Measurements from ENCODE around the gene KCNC2. TPM values are rescaled to one million over a fixed set of nuclear protein-coding genes. Genes with fewer than 3 reads are reported as not detected.
"Not testable (repeated sequence)": the region's sequence is repeated elsewhere in the genome, so short reads cannot be mapped to it uniquely, and the experiment has no call there.

The KCNC2 gene
- total RNA-seq, 1 experiment from 2014 or later, result not detected

DNA sequence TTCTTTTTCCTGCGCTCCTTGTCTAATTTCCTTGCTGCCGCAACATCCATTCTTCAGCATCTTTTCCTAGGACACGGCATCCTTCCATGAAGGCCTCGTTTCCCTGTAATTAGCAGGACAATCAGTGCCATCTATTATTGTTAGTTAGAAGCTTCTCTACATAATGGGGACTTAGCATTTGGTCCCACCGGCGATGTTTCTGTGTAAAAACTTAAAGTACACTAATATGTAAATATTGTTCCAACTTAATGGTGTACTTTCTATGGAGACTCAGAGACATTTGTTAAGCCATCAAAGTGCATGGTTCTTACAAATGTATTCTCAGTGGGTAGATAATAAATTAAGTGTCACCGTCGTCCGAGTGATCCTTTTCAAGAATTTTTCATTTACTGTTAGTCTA is 17.4 kb downstream of the KCNC2 start:
- ChIA-PET CTCF (no interaction called here), POLR2A (no interaction called here)
- Histone ChIP-seq H3K27ac (ENCODE audit: low read length) (no peak overlapping the region), H3K36me3 (ENCODE audit: control insufficient read depth, insufficient read depth, low read length) (no peaks in the 10 kb centered on the region), H3K4me3 (ENCODE audit: low read depth in 2 of 2, low read length in 2 of 2) (no peak overlapping the region), H3K27me3 (ENCODE audit: control insufficient read depth, insufficient read depth, low read length) (no peaks in the 10 kb centered on the region), H3K4me1 (ENCODE audit: control insufficient read depth, insufficient read depth, low read length) (no peaks in the 10 kb centered on the region), H3K9me3 (ENCODE audit: control insufficient read depth, insufficient read depth, low read depth, low read length) (no peaks in the 10 kb centered on the region)
- no peak for DNase-seq (ENCODE audit: low read depth, low spot score)
- no TSS peak for BruUV-seq (replicated peaks)
- intact Hi-C loops (cut with micrococcal nuclease; ENCODE audit: unreplicated experiment), result no loop called here
- ATAC-seq, result no peak
- no peak for TF ChIP-seq TCF7L2 (IDR thresholded peaks at IDR 0.05; ENCODE audit: low read depth, low read length)
- TF ChIP-seq POLR2AphosphoS5 (IDR thresholded peaks at IDR 0.05; ENCODE audit: low read depth, low read length), result no peak
- no peak for TF ChIP-seq SIN3A (IDR thresholded peaks at IDR 0.05; ENCODE audit: borderline replicate concordance, insufficient read depth, low read depth, low read length)
- TF ChIP-seq, protein P1, sequence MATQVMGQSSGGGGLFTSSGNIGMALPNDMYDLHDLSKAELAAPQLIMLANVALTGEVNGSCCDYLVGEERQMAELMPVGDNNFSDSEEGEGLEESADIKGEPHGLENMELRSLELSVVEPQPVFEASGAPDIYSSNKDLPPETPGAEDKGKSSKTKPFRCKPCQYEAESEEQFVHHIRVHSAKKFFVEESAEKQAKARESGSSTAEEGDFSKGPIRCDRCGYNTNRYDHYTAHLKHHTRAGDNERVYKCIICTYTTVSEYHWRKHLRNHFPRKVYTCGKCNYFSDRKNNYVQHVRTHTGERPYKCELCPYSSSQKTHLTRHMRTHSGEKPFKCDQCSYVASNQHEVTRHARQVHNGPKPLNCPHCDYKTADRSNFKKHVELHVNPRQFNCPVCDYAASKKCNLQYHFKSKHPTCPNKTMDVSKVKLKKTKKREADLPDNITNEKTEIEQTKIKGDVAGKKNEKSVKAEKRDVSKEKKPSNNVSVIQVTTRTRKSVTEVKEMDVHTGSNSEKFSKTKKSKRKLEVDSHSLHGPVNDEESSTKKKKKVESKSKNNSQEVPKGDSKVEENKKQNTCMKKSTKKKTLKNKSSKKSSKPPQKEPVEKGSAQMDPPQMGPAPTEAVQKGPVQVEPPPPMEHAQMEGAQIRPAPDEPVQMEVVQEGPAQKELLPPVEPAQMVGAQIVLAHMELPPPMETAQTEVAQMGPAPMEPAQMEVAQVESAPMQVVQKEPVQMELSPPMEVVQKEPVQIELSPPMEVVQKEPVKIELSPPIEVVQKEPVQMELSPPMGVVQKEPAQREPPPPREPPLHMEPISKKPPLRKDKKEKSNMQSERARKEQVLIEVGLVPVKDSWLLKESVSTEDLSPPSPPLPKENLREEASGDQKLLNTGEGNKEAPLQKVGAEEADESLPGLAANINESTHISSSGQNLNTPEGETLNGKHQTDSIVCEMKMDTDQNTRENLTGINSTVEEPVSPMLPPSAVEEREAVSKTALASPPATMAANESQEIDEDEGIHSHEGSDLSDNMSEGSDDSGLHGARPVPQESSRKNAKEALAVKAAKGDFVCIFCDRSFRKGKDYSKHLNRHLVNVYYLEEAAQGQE (IDR thresholded peaks at IDR 0.05; ENCODE audit: insufficient read depth in 1 of 2, low read depth in 2 of 2, low read length in 1 of 2), result no peak
- TF ChIP-seq, protein P2, sequence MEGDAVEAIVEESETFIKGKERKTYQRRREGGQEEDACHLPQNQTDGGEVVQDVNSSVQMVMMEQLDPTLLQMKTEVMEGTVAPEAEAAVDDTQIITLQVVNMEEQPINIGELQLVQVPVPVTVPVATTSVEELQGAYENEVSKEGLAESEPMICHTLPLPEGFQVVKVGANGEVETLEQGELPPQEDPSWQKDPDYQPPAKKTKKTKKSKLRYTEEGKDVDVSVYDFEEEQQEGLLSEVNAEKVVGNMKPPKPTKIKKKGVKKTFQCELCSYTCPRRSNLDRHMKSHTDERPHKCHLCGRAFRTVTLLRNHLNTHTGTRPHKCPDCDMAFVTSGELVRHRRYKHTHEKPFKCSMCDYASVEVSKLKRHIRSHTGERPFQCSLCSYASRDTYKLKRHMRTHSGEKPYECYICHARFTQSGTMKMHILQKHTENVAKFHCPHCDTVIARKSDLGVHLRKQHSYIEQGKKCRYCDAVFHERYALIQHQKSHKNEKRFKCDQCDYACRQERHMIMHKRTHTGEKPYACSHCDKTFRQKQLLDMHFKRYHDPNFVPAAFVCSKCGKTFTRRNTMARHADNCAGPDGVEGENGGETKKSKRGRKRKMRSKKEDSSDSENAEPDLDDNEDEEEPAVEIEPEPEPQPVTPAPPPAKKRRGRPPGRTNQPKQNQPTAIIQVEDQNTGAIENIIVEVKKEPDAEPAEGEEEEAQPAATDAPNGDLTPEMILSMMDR (IDR thresholded peaks at IDR 0.05), result no peak
- in situ Hi-C loops (cut with HindIII; ENCODE audit: low pct_unique_long_range_greater_than_20kb, low sequenced_read_pairs), result no loop called here

DNA sequence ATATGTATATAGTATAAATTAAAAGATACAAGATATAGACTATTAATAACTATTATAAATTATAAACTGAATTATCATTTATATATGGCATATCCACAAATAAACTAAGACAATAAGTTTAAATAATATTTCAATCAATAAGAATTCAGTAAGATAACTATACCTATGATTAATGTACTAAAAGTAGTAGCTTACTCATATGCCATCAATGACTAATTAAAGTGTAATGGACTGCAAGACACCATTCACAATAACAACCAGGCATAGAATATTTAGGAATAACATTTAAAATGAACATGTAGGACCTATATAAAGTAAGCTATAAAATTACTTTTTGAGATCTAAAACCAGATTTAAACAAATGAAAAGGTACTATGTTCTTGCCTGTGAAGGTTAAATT is 18.8 kb downstream of the KCNC2 start:
- in situ Hi-C loops (cut with HindIII; ENCODE audit: low pct_unique_long_range_greater_than_20kb, low sequenced_read_pairs), result no loop called here
- H3K9me3 ChIP-seq (ENCODE audit: control insufficient read depth, insufficient read depth, low read depth, low read length), result no peaks in the 10 kb centered on the region
- no peaks in the 10 kb centered on the region for H3K27me3 ChIP-seq (ENCODE audit: control insufficient read depth, insufficient read depth, low read length)
- ChIA-PET CTCF (no interaction called here), POLR2A (no interaction called here)
- no peak overlapping the region for H3K4me3 ChIP-seq (ENCODE audit: low read depth in 2 of 2, low read length in 2 of 2)
- TF ChIP-seq POLR2AphosphoS5 (IDR thresholded peaks at IDR 0.05; ENCODE audit: low read depth, low read length), result no peak
- TF ChIP-seq, protein P2 (IDR thresholded peaks at IDR 0.05), result no peak
- TF ChIP-seq SIN3A (IDR thresholded peaks at IDR 0.05; ENCODE audit: borderline replicate concordance, insufficient read depth, low read depth, low read length), result no peak
- TF ChIP-seq, protein P1 (IDR thresholded peaks at IDR 0.05; ENCODE audit: insufficient read depth in 1 of 2, low read depth in 2 of 2, low read length in 1 of 2), result no peak
- TF ChIP-seq TCF7L2 (IDR thresholded peaks at IDR 0.05; ENCODE audit: low read depth, low read length), result no peak
- no peak for DNase-seq (ENCODE audit: low read depth, low spot score)
- no peaks in the 10 kb centered on the region for H3K4me1 ChIP-seq (ENCODE audit: control insufficient read depth, insufficient read depth, low read length)
- BruUV-seq (replicated peaks), result no TSS peak
- ATAC-seq, result no peak
- no peaks in the 10 kb centered on the region for H3K36me3 ChIP-seq (ENCODE audit: control insufficient read depth, insufficient read depth, low read length)
- intact Hi-C loops (cut with micrococcal nuclease; ENCODE audit: unreplicated experiment), result no loop called here
- H3K27ac ChIP-seq (ENCODE audit: low read length), result no peak overlapping the region

DNA sequence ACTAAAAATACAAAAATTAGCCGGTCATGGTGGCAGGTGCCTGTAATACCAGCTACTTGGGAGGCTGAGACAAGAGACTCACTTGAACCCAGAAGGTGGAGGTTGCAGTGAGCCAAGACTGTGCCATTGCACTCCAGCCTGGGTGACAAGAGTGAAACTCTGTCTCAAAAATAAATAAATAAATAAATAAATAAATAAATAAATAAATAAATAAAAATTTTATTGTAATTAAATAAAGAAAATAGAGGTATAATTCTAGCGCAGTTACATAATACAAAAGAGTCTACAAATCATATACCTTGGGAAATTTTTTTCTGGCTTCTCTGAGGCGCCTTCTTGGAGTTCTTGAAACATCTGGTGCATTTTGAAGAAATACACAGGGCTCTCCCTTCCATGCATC is 23.8 kb downstream of the KCNC2 start:
- H3K27ac ChIP-seq (ENCODE audit: low read length); ATAC-seq; CTCF ChIA-PET; POLR2A ChIA-PET; BruUV-seq (replicated peaks); H3K9me3 ChIP-seq (ENCODE audit: control insufficient read depth, insufficient read depth, low read depth, low read length); H3K4me3 ChIP-seq (ENCODE audit: low read depth in 2 of 2, low read length in 2 of 2); DNase-seq (ENCODE audit: low read depth, low spot score); intact Hi-C loops (cut with micrococcal nuclease; ENCODE audit: unreplicated experiment); H3K36me3 ChIP-seq (ENCODE audit: control insufficient read depth, insufficient read depth, low read length); H3K27me3 ChIP-seq (ENCODE audit: control insufficient read depth, insufficient read depth, low read length); H3K4me1 ChIP-seq (ENCODE audit: control insufficient read depth, insufficient read depth, low read length); in situ Hi-C loops (cut with HindIII; ENCODE audit: low pct_unique_long_range_greater_than_20kb, low sequenced_read_pairs): not testable (repeated sequence)
